Stimulated activated CD4-positive, alpha-beta T cell treated with anti-CD3 and anti-CD28 coated beads, Interleukin-12 subunit alpha, Interleukin-12 subunit beta, amount 100 ng/mL, for 24 hours (primary cell): ENCODE results near the gene PSD.

Experiments
- DNase-seq, 2 experiments: peaks; one replicate each; pipeline ENCODE4 v3.0.0-alpha.2; 2020; ENCODE audit warnings: low read depth in 2 of 2

PSD gene

DNA sequence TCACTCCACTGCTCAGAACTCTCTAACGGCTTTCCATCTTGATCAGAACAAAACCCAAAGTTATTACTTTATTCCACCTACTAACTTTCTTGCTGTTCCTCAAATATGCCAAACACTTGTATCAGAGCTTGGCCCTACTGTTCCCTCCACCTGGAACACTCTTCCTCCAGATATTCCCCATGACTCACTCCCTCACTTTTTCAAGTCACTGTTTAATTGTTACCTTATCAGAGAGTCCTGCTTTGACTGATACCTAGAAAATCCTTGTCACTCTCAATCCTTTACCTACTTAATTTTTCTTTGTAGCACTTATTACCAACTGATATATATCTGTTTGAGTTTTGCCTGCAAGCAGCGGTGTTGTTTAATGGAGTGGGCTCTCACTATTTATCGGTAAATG, 28.7 kb downstream of the PSD start:
- DNase-seq = no peak

DNA sequence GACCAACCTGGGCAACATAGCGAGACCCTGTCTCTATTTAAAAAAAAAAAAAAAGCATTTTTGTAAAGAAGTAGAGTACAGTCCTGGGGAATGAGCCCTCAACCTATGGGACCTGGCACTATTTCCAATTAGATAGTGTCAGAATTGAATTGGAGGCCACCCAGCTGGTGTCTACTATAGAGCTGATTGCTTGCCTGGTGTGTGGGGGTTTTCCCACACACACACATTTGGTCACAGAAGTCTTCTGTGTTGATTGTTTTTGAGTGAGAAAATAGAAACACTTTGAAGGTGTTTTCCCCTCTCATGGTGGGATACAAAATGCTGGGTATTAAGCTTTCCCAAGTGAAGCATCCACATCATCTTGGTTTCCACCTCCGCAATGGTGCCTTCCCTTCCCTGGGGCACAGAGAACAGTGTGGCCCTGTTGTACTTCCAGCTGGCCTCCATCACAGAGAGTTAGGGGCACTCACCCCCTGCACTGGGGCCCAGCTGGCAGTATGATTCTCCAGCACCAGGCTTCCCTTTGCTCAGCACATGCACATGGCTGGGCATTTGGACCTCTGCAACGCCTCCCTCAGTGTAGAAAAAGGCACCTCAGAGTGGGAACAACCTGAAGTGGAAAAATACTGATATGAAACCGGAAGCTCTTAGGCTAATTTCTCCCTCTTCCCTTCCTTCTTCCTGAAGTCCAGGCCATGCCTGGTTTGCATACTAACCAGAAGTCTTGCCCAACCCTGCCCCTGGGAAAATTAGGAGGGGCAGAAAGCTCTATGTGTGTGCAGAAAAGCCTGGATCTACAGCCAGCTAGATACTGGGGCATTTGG, 33.8 kb downstream of the PSD start:
- no peak for DNase-seq

- DNase-seq = no peak
These were observed 34.5 kb downstream of the PSD start for GRCh38 chr10:102384053-102384452.

- no peak for DNase-seq
These were observed 35.7 kb downstream of the PSD start for GRCh38 chr10:102382871-102383270.

DNA sequence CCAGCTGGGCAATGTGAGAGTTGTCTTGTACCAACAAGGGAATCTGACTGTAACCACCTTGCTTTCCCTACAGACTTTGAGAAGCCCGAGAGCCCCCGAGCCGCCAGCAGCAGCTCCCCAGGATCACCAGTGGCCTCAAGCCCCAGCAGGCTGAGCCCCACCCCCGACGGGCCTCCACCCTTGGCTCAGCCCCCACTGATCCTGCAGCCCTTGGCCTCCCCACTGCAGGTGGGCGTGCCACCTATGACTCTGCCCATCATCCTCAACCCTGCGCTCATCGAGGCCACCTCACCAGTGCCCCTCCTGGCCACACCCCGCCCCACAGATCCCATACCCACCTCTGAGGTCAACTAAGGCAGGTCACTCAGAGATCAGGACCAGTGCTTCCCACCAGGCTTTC, 36.6 kb downstream of the PSD start:
- no peak for DNase-seq

DNA sequence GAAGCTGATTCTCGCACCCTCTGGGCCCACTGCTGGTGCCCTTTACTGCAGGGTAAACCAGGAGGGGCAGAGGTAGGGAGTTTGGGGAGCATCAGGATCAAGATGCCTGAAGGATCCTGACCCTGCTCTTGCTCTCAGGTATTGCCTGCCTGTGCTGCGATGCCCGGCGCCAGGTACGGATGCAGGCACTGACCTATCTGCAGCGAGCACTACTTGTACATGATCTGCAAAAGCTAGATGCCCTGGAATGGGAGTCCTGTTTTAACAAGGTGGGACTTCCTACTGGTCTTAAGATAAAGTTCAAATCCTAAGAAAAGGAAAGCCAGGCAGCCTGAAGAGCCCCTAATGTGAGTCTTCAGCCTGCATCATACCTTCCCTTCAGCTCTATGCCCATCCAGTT, 39.2 kb downstream of the PSD start:
- no peak for DNase-seq

GRCh38 chr10:102376901-102377300, 41.7 kb downstream of the PSD start:
- DNase-seq = no peak

- DNase-seq = no peak
These were observed 42.7 kb downstream of the PSD start for GRCh38 chr10:102375867-102376266.

DNA sequence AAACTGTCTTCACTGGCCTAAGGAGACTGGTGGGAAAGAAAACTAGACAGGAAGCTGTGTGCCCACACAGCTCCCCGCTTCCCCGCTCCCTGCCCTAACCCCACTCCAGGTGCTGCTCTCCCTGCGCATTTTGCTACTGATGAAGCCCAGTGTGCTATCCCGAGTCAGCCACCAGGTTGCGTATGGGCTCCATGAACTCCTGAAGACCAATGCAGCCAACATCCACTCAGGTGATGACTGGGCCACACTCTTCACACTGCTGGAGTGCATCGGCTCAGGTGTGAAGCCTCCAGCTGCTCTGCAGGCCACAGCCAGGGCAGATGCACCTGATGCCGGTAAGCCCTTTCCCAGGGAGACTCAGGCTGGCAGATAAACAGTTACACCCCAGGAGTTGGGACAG, 43.3 kb downstream of the PSD start:
- no peak for DNase-seq

DNA sequence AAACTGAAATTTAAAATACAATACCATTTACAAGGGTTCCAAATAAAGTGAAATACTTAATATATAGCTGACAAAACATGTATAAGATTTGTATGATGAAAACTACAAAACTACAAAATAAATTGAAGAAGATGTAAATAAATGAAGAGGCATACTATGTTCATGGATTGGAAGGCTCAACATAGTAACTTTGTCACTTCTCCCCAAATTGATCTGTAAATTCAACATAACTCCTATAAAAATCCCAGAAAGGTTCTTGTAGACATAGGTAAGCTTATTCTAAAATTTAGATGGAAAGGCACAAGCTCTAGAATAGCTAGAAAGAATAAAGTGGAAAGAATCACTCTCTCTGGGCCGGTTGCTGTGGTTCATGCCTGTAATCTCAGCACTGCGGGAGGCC, 47.3 kb downstream of the PSD start:
- no peak for DNase-seq

GRCh38 chr10:102368077-102368476, 50.5 kb downstream of the PSD start:
- DNase-seq = no peak

- no peak for DNase-seq
These were observed 51.1 kb downstream of the PSD start for GRCh38 chr10:102367441-102367840.

DNA sequence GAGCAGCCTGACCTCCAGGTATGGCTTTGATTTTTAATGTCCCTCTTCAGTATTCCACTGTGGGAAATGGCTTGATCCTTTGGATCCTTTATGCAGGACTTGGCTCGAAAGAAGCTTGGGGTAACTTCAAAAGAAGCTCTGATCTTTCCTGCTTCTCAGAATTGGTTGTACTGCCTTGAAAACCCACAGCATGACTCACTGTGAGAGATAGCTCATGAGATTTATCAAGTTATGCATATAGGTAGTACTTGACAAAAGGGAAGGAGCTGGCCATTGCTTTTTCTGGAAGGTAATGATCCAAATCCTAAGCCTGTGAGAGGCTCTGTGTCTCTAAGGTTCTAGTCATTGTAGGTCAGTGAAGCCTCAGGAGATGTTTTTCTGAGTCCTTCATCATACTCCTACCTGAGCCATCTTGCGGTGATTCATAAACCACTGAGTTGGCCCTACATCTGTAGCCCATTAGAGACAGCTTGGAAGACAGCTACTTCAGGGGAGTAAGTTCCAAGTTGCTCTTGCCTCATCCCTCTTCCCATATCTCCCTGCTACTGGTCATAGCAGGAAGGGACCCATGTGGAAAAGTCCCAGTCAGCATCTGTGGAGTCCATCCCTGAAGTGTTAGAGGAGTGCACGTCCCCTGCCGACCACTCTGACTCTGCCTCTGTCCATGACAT, 59.7 kb downstream of the PSD start:
- no peak for DNase-seq

DNA sequence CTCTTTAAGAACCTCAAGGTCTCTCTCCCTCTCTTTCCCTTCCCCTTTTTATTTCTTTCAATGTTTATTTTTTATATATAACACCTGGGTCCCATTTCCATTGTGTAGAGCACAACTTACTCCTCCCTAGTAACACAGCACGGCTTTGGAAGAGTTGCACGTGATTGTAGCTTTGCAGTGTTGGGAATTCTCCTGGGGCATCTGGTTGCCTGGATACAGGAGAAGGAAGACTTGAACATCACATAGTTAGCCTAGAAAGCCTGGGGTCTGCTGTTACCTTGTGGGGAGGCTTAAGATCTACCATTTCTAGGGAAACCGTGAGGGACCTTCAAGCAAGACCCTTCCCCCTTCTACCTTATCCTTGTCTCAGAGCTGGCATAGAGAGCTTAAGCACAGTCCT, 64.1 kb downstream of the PSD start:
- DNase-seq = no peak
